ENCODE measurements around the gene PNMA1.

PNMA1 gene

GRCh38 chr14:73752297-73752992, 38.3 kb upstream of the PNMA1 start:
- no peak for TF ChIP-seq TAF1 (IDR thresholded peaks at IDR 0.05; ENCODE audit: low read depth)
- TF ChIP-seq CREB1 (IDR thresholded peaks at IDR 0.05; ENCODE audit: low read depth), result no peak
- TF ChIP-seq NFIC (IDR thresholded peaks at IDR 0.05), result peak; percentile 97
- TF ChIP-seq MAX (IDR thresholded peaks at IDR 0.05), result peak; percentile 68
- 0 out of 2 replicates have a peak, but pooled peaks have one; percentile 31 for TF ChIP-seq YY1 (IDR thresholded peaks at IDR 0.05; ENCODE audit: low read depth)
- peak; percentile 70; the same call in 1 of the 2 replicates for TF ChIP-seq FOXM1 (IDR thresholded peaks at IDR 0.05; ENCODE audit: borderline replicate concordance, low read depth)
- peak; percentile 95 for TF ChIP-seq TCF12 (IDR thresholded peaks at IDR 0.05; ENCODE audit: low read depth)
- peak; percentile 10; the same call in 1 of the 2 replicates for TF ChIP-seq RAD21 (IDR thresholded peaks at IDR 0.05; ENCODE audit: low read depth)
- peak; percentile 97 for TF ChIP-seq TEAD4 (IDR thresholded peaks at IDR 0.05)
- no peak for TF ChIP-seq REST (IDR thresholded peaks at IDR 0.05; ENCODE audit: low read depth)
- TF ChIP-seq EP300 (IDR thresholded peaks at IDR 0.05; ENCODE audit: borderline replicate concordance), result peak; percentile 88

- TF ChIP-seq CREB1 (IDR thresholded peaks at IDR 0.05; ENCODE audit: low read depth) (no peak), YY1 (IDR thresholded peaks at IDR 0.05; ENCODE audit: low read depth) (no peak), EGR1 (IDR thresholded peaks at IDR 0.05) (no peak), TAF1 (IDR thresholded peaks at IDR 0.05; ENCODE audit: low read depth) (no peak), TCF12 (IDR thresholded peaks at IDR 0.05; ENCODE audit: low read depth) (no peak), NFIC (IDR thresholded peaks at IDR 0.05) (no peak), USF1 (IDR thresholded peaks at IDR 0.05) (no peak), CEBPB (IDR thresholded peaks at IDR 0.05) (no peak), EP300 (IDR thresholded peaks at IDR 0.05; ENCODE audit: borderline replicate concordance) (no peak), MAX (IDR thresholded peaks at IDR 0.05) (no peak), REST (IDR thresholded peaks at IDR 0.05; ENCODE audit: low read depth) (no peak)
Measured at GRCh38 chr14:73751157-73751691, 37.0 kb upstream of the PNMA1 start.

GRCh38 chr14:73750531-73750901, 36.3 kb upstream of the PNMA1 start:
- no peak for TF ChIP-seq REST (IDR thresholded peaks at IDR 0.05; ENCODE audit: low read depth)
- no peak for TF ChIP-seq TAF1 (IDR thresholded peaks at IDR 0.05; ENCODE audit: low read depth)
- no peak for TF ChIP-seq NFIC (IDR thresholded peaks at IDR 0.05)
- TF ChIP-seq YY1 (IDR thresholded peaks at IDR 0.05; ENCODE audit: low read depth), result no peak
- TF ChIP-seq TEAD4 (IDR thresholded peaks at IDR 0.05), result no peak
- no peak for TF ChIP-seq CREB1 (IDR thresholded peaks at IDR 0.05; ENCODE audit: low read depth)
- TF ChIP-seq MAX (IDR thresholded peaks at IDR 0.05), result no peak
- TF ChIP-seq ZBTB7A (IDR thresholded peaks at IDR 0.05; ENCODE audit: low read depth), result no peak
- TF ChIP-seq USF1 (IDR thresholded peaks at IDR 0.05), result no peak
- no peak for TF ChIP-seq RAD21 (IDR thresholded peaks at IDR 0.05; ENCODE audit: low read depth)

Data from Ishikawa (cell line).